HG03342 (cell line): Measurements from ENCODE around the gene RBP2.
A peak's percentile ranks its signal among the peaks of the same experiment; 100 is the strongest.
"Not testable (repeated sequence)": the region's sequence is repeated elsewhere in the genome, so short reads cannot be mapped to it uniquely, and the experiment has no call there.

Source experiments
- ATAC-seq: cut with Tn5 transposase; IDR thresholded peaks from one replicate; pipeline ENCODE4 v1.9.1; 2021; ENCODE audit warnings: mild to moderate bottlenecking, moderate library complexity; ENCODE audit not compliant: unreplicated experiment

The RBP2 gene

DNA sequence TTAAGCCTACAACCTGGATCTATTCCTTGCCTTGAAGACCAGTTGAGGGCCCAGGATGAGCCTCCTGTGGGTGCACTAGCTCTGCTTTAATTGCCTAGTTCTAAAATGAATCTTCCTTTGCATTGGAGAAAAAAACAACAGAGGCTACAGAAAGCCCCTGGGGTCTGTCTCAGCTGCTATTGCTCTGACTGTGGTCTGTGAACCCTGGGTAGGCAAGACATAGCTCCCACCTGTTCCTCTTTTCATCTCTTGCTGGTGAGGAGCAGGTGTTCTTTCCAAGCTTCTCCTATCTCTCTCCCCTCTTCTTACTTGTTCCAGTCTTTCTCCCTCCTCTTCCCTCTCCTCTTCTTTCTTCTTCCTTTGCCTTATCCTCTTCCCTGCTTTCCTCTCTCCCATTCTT is 28.8 kb downstream of the RBP2 start:
- ATAC-seq: no peak

DNA sequence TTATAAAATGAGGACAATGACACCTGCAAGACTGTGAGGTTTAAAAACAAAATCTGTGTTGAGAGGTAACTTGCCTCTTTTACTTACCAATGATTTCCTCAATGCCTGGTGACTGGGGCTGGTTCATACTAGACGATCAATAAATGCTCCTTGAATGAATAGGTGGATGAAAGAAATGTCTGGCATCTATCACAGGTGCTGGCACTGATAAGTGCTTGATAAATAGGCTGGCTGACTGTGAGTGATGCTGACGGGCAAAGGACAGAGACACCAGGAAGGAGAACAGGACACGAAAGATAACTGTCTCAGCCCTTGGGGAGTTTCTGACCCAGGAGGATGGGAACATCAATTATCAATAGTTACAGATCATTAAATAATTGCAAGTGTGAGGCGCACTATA is 31.9 kb downstream of the RBP2 start:
- ATAC-seq: no peak

DNA sequence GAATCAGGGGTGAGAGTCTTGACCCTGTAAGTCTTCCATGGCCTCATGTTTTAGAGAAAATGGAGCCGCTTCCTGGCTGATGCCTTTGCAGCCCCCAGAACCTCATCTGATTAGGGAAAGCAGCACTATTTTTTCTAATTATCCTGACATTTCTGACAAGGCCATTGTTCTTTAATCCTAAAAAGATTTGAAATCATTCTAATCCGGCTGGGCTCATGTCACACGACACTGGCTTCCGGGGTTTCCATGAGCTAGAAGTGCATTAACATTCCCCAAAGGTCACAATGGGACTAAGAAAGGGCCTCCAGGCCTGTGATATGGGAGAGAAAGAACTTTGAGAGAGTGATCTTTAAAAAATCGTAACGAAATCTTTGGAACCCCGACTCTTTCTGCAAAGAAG is 33.1 kb downstream of the RBP2 start:
- ATAC-seq: no peak

DNA sequence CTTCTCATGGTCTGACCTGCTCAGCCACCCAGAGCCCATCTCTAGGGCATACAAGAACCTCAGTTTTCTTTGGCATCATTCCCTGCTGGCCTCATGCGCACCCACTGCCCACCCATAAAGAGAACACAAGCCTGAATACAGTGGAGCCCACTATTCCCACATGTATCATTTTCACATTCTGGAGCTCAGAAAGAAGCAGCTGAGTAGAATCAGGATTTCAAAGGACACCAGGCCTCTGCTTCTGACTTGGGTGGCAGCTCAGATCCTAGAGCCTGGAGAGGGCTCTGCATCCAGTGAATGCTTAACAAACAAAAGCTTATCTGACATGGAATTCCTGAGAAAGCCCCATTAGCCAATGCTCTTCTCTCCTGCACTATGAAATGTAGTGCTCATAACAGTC is 34.7 kb downstream of the RBP2 start:
- ATAC-seq: no peak

DNA sequence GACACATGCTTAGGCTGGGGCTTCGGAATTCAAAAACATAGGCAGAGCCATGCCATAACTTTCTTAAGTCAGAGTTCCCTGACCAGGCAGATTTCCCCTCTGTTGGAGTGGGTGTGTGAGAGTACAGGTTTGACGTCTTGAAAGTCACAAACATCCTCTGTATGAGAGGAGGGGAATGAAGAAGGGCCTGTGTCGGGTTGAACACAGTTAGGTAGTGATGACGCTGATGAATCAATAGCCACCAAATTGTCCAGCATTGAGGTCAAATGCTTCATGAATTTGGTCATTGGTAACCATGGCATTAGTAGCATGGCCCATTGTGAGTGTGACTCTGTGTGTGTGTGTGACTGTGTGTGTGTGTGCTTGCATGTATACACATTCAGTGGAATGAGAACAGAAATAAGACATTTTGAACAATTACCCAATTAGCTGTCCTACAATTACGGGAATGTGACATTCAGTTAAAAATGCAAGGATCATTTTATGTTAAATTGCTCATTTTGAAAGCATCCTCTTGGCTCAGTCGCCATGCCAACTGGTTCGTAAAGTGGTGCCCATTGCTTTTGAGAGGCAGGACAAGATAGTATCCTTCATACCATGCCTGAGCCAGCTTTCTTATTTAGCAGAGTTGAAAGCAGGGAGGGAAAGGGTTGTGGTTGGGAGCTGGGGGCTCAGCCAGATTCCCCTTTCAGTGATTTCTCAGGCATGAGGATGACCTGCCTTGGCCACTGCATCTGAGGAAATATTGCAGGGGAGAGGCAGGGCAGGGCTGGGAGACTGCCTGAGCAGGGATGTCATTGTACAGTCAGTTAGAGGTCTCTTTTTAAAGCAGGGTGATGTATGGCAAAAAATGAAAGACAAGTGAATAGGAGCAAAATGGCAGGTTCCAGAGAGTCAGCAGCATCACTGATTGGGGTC is 35.4 kb downstream of the RBP2 start:
- ATAC-seq: no peak

DNA sequence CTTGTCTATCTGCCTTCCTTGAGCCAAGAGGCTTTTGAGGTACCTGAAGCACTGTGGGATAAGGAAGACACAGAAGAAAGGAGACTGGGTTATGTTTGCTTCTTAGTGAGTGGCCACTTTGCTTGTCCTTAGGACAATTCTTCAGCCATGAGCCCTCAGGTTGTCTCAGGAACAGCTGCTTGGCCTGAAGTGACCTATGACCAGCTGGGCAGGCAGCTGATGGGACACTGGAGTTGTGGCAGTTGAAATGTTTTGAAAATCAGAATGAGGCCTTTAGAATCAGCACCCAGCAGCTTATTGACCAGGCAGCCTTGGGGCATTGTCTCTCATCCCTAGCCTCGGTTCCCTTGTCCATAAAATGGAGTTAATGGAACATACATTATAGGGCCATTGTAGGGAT is 37.0 kb downstream of the RBP2 start:
- ATAC-seq: no peak

DNA sequence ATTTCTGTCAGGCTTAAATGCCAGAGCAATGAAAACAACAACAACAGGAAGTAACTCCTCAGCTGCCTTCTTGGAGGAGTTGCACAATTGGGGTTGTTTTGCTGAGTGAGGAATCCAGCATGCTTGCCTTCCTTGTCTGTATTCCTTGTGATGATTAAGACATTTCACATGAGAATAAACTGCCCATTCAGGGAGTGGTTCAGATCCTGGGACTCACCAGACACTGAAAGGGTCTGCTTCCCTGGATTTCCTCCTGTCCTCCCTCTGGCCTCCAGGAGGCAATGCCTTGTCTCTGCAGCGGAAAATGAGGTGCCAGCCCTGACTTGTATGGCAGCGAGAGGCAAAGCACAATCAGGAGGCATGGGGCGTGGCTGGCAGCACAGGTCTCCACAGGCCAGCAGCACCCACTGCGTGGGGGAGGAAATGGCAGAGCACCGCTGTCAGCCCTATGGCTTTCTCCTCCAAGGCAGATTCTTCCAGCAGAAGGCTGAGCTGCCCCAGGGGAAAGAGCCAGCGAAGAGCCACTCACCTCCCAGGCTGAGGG is 41.5 kb downstream of the RBP2 start:
- ATAC-seq: no peak

DNA sequence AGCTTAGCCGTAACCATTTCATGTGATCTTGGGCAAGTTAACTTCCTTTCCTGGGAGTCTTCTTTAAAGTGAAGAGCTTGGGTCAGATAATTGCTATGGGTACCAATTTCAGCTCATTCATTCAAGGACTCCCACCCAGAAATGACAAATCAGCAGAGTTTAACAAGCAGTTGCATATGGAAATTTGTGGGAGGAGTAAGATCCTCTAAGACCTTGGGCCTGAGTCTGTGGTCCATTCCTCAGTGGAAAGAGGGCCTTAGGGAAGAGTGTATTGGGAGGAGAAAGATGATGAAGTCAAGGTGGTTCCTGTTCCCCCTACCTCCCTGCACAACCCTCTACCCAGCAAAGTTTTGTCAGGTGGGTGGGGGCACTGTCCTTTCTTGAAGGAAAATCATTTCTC is 42.1 kb downstream of the RBP2 start:
- no peak for ATAC-seq

DNA sequence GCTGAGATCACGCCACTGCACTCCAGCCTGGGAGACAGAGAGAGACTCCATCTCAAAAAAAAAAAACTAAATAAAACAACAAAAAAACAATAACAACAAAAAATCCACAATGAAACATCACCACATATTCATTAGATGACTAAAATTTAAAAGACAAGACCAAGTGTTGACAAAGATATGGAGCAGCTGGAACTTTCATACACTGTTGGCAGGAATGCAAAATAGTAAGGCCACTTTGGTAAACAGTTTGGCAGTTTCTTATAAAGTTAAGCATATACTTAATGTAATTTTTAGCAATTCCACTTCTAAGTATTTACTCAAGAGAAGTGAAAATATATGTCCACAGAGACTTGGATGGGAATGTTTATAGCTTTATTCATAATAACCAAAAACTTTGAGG is 43.2 kb downstream of the RBP2 start:
- no peak for ATAC-seq

DNA sequence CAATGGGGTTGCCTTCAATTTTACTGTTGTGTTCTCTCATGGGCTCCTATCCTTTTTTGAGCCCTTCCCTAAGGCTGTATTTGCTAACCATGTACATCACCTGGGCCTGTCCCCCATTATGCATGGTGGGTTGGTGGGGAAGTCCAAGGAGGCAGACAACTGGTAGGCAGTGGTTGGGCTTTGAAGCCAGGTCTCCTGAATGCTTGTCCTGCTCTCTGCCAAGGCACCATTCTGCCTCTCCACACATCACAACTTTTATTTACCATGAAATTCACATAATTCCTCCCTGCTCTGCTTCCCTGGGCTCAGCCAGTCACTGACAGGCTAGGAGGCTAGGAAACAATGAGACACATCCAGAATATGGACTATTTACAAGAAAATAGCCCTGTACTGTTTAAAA is 45.8 kb downstream of the RBP2 start:
- no peak for ATAC-seq

DNA sequence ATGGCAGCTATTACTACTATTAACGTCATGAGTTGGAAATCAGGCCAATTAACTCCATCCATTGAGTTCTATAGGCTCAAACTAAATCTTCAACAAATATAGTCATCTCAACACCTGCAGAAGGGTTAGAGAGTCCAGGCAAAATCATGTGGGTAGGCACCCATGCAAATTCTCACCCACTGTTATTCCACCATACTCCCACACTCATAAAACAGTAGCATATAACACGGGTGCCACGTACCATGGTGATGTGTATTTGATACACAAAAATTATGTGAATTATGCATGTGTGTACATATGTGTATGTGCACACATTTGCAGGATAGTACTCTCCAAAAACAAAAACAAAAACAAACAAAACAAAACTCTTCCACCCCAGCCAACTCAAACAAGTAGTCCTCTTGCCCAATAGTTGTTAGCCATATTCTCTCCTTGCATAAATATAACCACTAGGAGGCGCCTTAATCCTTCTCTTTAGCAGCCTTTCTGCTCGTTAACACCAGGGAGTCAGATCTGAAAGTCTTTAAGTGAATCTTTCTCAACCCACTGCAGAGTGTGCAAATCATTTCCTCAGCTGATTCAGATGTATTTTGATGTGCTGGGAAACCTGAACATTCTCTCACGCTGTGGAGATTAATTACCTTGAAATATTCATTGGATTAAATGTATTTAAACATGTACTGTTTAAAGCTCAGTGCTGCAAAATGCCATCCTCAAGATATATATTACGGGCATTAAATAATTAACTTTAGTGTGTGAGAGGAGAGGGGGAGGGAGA is 48.8 kb downstream of the RBP2 start:
- peak; percentile 81 for ATAC-seq

DNA sequence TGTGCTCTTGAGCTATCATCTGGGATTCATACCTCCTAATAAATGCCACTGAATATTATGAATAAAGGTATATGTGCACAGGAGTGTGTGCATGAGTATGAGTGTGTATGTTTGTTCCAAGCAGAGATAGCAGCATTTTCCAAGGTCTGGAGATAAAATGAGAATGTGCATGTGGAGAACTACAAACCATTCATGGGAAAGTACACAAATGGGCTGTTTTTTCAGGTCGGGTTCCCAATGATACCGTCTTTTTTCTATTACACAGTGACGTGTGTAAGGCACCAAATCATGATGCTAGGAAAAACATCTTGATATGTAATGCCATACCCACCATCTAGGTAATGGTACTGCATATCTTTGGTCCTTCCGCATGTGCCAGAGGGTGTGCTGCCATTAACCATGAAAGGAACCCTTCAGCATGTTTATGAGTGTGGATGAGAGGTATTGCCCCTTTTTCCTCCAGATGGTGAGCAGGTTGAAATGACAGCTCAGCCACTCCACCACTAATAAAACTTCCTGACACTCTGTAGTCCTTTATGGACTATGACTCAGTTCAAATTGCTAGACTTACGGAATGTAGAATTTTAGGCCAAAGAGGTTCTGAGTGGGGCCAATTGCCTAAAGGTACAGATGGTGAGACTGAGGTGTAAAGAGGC is 50.4 kb downstream of the RBP2 start:
- ATAC-seq: no peak

DNA sequence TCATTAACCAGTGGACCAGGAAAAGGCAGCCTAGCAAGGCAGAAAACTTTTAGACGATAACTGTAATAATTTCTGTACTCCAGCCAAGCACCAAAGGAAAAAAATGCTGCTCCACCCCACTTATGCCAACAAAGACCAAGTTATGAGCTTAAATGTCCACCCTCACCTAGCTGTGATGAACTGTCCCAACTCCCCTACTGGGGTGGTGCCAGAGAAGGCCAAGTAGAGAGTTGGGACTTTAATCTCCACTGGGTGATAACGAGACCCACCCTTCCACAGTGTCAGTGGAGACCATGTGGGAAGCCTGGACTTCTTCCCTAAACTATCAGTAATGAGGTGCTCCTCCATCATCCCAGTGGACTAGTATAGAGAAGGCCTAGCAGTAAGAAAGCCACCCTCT is 53.1 kb downstream of the RBP2 start:
- no peak for ATAC-seq

DNA sequence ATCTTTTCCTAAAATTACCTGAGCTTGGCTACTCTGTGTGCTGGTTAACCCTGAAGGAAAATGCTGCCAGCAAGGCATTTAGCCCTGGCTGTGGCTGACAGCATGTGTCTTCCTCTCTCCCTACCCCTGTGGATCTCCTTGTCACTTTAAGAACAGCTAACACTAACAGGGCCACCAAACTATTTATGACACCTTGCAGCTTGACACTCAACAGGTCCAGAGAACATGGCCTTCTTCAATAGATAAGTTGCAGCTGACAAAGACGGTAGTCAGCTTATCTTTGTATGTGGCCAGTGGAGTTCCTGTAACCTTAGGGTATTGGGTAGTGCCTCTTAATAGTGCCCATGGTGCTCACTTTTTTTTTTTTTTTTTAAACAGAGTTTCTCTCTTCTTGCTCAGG is 54.9 kb downstream of the RBP2 start:
- ATAC-seq: no peak

DNA sequence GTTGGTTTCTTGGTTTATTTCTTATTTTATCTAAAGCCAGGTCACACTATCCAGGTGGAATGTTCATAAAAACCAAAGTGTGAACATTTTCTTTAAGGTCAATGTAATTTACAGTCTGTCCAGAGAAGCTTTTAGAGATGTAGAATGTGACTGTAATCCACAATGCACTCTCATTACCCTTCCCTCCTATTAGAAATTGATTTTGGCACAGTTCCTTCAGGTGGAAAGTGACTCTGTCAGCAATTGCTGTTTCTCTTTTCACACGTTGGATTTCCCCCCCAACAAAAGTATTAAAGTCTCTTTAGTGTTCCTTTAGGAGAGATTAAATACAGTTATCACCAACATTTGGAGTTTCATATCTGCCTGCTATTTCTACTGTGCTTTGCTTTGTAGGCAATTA is 55.3 kb downstream of the RBP2 start:
- no peak for ATAC-seq

DNA sequence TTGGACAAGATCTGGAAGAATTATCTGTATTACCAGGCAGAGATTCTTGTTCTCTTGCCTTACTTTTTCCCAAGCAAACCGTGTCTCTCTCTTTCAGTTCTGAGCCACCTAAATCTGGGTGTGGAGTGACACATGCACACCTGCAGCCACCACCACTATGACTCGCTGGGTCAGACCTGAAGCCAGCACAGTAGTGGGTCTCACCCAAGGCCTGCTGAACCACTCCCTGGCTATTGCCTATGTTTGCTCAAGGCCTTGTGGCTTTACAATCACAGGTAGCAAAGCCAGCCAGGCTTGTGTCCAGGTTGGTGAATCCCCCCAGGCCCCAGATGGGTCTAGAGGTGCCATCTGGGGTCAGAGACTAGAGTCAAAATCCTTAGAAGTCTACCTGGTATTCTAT is 58.2 kb downstream of the RBP2 start:
- no peak for ATAC-seq

DNA sequence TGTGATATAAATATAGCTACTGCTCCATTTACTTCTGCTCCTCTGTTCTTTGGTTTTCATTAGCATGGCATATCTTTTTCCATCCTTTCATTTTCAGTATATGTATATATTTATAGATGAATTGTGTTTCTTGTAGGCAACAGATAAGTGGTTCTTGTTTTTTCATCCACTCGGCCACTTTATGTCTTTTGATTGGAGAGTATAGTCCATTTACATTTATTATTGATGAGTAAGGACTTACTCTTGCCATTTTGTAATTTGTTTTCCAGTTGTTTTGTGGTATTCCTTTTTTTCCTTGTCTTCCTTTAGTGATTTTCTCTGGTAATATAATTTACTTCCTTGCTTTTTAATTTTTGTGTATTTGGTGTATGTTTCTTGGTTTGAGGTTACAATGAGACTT is 60.0 kb downstream of the RBP2 start:
- no peak for ATAC-seq

DNA sequence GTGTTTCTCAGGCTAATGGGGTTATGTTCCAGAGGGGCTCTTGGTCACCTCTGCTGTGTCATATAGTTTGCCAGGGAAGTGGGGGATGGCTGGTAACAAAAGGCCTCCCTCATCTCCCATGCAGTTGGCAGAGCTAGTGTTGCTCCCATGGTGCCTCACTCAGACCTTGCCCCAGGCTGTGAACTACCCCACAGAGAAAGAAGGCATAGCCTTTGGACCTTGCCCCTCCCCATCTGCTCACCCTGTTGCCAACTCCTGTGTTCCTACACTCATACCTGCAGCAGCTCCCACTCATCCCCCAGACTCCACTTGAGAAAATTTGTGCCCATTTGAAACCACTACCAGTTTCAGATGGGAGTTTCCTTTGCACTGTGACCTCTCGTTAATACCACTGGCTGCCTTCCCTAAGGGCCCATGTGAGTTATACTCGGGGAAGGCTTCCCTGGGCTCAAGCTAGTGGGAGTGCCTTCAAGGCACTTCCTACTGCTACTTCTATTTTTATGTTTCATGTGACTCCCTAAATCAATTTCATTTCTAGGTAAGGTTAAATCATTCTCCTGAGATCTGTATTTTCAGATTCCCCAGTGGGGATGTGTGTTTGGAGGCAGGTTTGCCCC is 61.6 kb downstream of the RBP2 start:
- ATAC-seq: no peak

DNA sequence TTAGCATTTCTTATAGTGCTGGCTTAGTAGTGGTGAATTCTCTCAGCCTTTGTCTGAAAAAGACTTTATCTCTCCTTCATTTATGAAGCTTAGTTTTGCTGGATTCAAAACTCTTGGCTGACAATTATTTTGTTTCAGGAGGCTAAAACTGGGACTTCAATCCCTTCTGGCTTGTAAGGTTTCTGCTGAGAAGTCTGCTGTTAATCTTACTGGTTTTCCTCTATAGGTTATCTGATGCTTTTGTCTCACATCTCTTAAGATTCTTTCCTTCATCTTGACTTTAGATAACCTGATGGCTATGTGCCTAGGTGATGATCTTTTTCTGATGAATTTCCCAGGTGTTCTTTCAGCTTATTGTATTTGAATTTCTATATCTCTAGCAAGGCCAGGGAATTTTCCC is 63.4 kb downstream of the RBP2 start:
- not testable (repeated sequence) for ATAC-seq
